HEK293 (cell line): ENCODE data around the gene TXN2.

ENCODE experiments used
- CTCF ChIP-seq: fragments of 450-650 bp; formaldehyde crosslinking; IDR thresholded peaks from 2 replicates; pipeline ENCODE4 v1.5.1; 2016; ENCODE audit warnings: missing biosample characterization, missing genetic modification characterization
- MYNN ChIP-seq: fragments of 450-650 bp; formaldehyde crosslinking; IDR thresholded peaks from 2 replicates; pipeline ENCODE4 v1.5.1; 2016; ENCODE audit warnings: missing biosample characterization, missing genetic modification characterization, borderline replicate concordance
- WT1 ChIP-seq: fragments of 450-650 bp; formaldehyde crosslinking; IDR thresholded peaks from 2 replicates; pipeline ENCODE4 v1.5.1; 2016; ENCODE audit warnings: missing biosample characterization, missing genetic modification characterization
- YY1 ChIP-seq: fragments of 450-650 bp; formaldehyde crosslinking; IDR thresholded peaks from 2 replicates; pipeline ENCODE4 v1.5.1; 2018; ENCODE audit warnings: missing biosample characterization, missing genetic modification characterization
- ZBTB21 ChIP-seq: fragments of 450-650 bp; formaldehyde crosslinking; IDR thresholded peaks from 2 replicates; pipeline ENCODE4 v1.5.1; 2017; ENCODE audit warnings: missing biosample characterization, missing genetic modification characterization
- ZNF549 ChIP-seq: fragments of 450-650 bp; IDR thresholded peaks from 2 replicates; pipeline ENCODE4 v1.5.1; 2018; ENCODE audit warnings: missing biosample characterization, missing genetic modification characterization, mild to moderate bottlenecking, inconsistent platforms, moderate library complexity
- ZNF677 ChIP-seq: fragments of 450-650 bp; IDR thresholded peaks from 2 replicates; pipeline ENCODE4 v1.5.0; 2018; ENCODE audit warnings: missing biosample characterization, mild to moderate bottlenecking, missing genetic modification characterization, moderate library complexity

GRCh38 chr22:36454916-36455570 is 26.4 kb downstream of the TXN2 start:
- peak; percentile 83 for TF ChIP-seq CTCF (tag by site-specific recombination)
- TF ChIP-seq YY1 (tag by site-specific recombination): no peak
- no peak for TF ChIP-seq ZNF677 (tag by site-specific recombination)
- no peak for TF ChIP-seq ZBTB21 (tag by site-specific recombination)
- no peak for TF ChIP-seq MYNN
- TF ChIP-seq ZNF549 (tag by site-specific recombination): no peak
- TF ChIP-seq WT1: peak; percentile 47; the same call in 1 of the 2 replicates
